ENCODE results near the gene UPF3A.

UPF3A gene

DNA sequence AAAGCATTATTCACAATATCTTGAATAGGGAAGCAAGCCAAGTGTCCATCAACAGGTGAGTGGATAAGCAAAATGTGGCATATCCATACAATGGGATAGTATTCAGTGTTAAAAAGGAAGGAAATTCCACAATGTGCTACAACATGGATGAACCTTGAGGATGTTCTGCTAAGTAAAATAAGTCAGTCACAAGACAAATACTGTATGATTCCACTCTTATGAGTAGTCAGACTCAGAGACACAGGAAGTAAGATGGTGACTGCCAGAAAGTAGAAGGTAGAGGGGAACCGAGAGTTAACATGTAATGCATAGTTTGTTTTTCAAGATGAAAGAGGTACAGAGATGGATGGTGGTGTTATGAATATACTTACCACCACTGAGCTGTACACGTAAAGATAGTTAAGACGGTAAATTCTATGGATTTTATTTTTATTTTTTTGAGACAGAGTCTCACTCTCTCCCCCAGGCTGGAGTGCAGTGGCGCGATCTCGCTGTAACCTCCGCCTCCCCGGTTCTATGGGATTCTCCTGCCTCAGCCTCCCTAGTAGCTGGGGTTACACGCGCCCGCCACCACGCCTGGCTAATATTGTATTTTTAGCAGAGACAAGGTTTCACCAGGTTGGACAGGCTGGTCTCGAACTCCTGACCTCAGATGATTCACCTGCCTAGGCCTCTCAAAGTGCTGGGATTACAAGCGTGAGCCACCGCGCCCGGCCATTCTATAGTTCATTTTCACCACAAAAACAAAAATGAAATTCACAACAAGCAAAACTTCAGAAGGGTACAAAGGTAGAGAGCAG lies 31.9 kb downstream of the UPF3A start:
- Histone ChIP-seq H3K4me1 (ENCODE audit: control insufficient read depth in 2 of 2, insufficient read depth in 2 of 2, low read length in 2 of 2) (peaks cover 14% of the 10 kb centered on the region in 2 donors), H3K4me3 (ENCODE audit: low read length in 2 of 2) (peak overlapping the region; percentile 87 to 88), H3K27ac (ENCODE audit: low read depth in 2 of 2, low read length in 2 of 2) (peak overlapping the region; percentile 91), H3K9me3 (ENCODE audit: control insufficient read depth in 2 of 2, low read length in 2 of 2) (no peaks in the 10 kb centered on the region), H3K27me3 (ENCODE audit: control insufficient read depth in 2 of 2, insufficient read depth in 2 of 2, low read length in 2 of 2) (no peaks in the 10 kb centered on the region), H3K9ac (ENCODE audit: low read depth in 1 of 2, low read length in 2 of 2) (peak overlapping the region; percentile 72 to 80), H3K36me3 (ENCODE audit: control insufficient read depth in 2 of 2, insufficient read depth in 2 of 2, low read length in 2 of 2) (no peaks in the 10 kb centered on the region)

DNA sequence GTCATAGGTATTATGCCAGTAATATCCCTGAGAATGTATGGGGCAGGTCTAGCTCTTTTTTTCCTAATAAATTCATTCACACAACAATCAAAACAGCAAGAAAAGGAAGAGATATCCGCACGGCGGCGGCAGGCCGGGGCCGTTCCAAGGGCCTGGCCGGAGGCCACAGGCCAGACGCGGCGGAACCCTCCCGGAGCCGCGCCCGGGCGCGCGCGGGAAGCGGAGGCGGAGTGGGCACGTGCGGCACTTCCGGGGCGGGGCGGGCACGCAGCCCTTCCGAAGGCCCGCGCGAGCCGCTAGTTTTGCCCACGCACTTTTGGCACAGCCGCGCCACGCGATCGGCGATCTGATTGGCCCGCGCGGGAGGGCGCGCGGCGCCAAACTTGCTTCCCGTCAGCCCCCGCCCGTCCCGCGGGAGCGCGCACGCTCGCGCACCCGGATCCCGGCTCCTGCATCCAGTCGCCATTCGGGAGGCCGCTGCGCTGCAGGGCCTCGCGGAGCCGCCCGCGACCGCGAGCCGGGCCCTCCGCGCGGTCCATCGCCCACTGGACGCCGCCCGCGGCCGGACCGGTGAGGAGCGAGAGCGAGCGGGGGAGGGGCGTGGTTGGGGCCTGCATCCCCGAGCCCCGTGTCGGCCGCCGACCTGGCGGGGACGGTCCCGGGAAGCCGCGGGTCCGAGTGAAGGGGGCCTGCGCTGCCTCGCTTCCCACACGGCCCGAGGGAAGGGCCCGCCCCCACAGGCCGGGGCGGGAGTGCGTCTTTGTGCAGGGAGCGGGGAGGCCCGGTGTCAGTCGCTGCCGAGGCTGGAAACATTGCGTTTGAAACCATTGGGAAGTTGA lies 32.9 kb downstream of the UPF3A start, which contains the start of gene CHAMP1:
Gene CHAMP1 (plus strand): TSS at position 430 of the 839 bp plus-strand sequence. CDS start 9,340 bp downstream, outside the sequence.
- H3K4me1 ChIP-seq (ENCODE audit: control insufficient read depth in 2 of 2, insufficient read depth in 2 of 2, low read length in 2 of 2): peaks cover 14% of the 10 kb centered on the region in 2 donors
- no peaks in the 10 kb centered on the region for H3K27me3 ChIP-seq (ENCODE audit: control insufficient read depth in 2 of 2, insufficient read depth in 2 of 2, low read length in 2 of 2)

DNA sequence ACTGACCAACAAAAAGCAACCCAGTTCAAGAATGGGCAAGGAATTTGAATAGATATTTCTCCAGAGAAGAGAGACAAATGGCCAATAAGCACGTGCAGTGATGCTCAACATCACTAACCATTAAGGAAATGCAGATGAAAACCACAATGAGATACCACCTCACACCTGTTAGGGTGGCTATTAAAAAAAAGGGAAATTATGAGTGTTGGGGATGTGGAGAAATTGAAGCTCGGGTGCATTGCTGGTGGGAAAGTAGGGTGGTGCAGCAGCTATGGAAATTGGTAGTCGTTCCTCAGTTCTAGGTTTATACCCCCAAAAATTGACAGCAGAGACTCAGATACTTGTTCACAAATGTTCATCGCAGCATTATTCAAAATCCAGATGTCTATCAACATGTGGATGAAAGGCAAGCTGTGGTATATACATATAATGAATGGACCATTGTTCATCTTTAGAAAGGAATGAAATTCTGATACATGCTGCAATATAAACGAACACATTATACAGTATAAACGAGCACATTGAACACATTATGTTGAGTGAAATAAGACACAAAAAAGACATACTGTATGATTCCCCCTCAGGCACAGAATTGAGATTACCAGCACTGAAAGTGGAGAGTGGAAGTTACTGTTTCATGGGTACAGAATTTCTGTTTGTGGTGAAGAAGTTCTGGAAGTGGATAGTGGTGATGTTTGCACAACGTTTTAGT lies 33.8 kb downstream of the UPF3A start:
- Histone ChIP-seq H3K27me3 (ENCODE audit: control insufficient read depth in 2 of 2, insufficient read depth in 2 of 2, low read length in 2 of 2) (no peaks in the 10 kb centered on the region), H3K4me3 (ENCODE audit: low read length in 2 of 2) (peak overlapping the region; percentile 87 to 88), H3K9me3 (ENCODE audit: control insufficient read depth in 2 of 2, low read length in 2 of 2) (no peaks in the 10 kb centered on the region), H3K36me3 (ENCODE audit: control insufficient read depth in 2 of 2, insufficient read depth in 2 of 2, low read length in 2 of 2) (no peaks in the 10 kb centered on the region), H3K27ac (ENCODE audit: low read depth in 2 of 2, low read length in 2 of 2) (peak overlapping the region in 1 of 2 donors; percentile 91), H3K4me1 (ENCODE audit: control insufficient read depth in 2 of 2, insufficient read depth in 2 of 2, low read length in 2 of 2) (peaks cover 14% of the 10 kb centered on the region in 2 donors), H3K9ac (ENCODE audit: low read depth in 1 of 2, low read length in 2 of 2) (peak overlapping the region; percentile 77 to 80)

More for the DNA sequence above, 32.9 kb downstream of the UPF3A start, which contains the start of gene CHAMP1:
- no peaks in the 10 kb centered on the region for H3K36me3 ChIP-seq (ENCODE audit: control insufficient read depth in 2 of 2, insufficient read depth in 2 of 2, low read length in 2 of 2)
- peak within 1 kb of the TSS; percentile 77 to 80 for H3K9ac ChIP-seq (ENCODE audit: low read depth in 1 of 2, low read length in 2 of 2)
- peak within 1 kb of the TSS; percentile 91 for H3K27ac ChIP-seq (ENCODE audit: low read depth in 2 of 2, low read length in 2 of 2)
- no peaks in the 10 kb centered on the region for H3K9me3 ChIP-seq (ENCODE audit: control insufficient read depth in 2 of 2, low read length in 2 of 2)
- peak within 1 kb of the TSS; percentile 87 to 88 for H3K4me3 ChIP-seq (ENCODE audit: low read length in 2 of 2)

GRCh38 chr13:114318624-114319023 lies 37.2 kb downstream of the UPF3A start:
- H3K4me3 ChIP-seq (ENCODE audit: low read length in 2 of 2): no peak overlapping the region
- peaks cover 12 to 18% of the 10 kb centered on the region in 2 donors for H3K36me3 ChIP-seq (ENCODE audit: control insufficient read depth in 2 of 2, insufficient read depth in 2 of 2, low read length in 2 of 2)
- H3K9me3 ChIP-seq (ENCODE audit: control insufficient read depth in 2 of 2, low read length in 2 of 2): no peaks in the 10 kb centered on the region
- H3K27ac ChIP-seq (ENCODE audit: low read depth in 2 of 2, low read length in 2 of 2): no peak overlapping the region
- no peak overlapping the region for H3K9ac ChIP-seq (ENCODE audit: low read depth in 1 of 2, low read length in 2 of 2)
- H3K27me3 ChIP-seq (ENCODE audit: control insufficient read depth in 2 of 2, insufficient read depth in 2 of 2, low read length in 2 of 2): no peaks in the 10 kb centered on the region
- peaks cover 9 to 14% of the 10 kb centered on the region in 2 donors for H3K4me1 ChIP-seq (ENCODE audit: control insufficient read depth in 2 of 2, insufficient read depth in 2 of 2, low read length in 2 of 2)

- Histone ChIP-seq H3K36me3 (ENCODE audit: control insufficient read depth in 2 of 2, insufficient read depth in 2 of 2, low read length in 2 of 2) (peaks cover 20 to 26% of the 10 kb centered on the region in 2 donors), H3K27ac (ENCODE audit: low read depth in 2 of 2, low read length in 2 of 2) (no peak overlapping the region), H3K27me3 (ENCODE audit: control insufficient read depth in 2 of 2, insufficient read depth in 2 of 2, low read length in 2 of 2) (no peaks in the 10 kb centered on the region), H3K9me3 (ENCODE audit: control insufficient read depth in 2 of 2, low read length in 2 of 2) (no peaks in the 10 kb centered on the region), H3K9ac (ENCODE audit: low read depth in 1 of 2, low read length in 2 of 2) (no peak overlapping the region), H3K4me3 (ENCODE audit: low read length in 2 of 2) (no peak overlapping the region), H3K4me1 (ENCODE audit: control insufficient read depth in 2 of 2, insufficient read depth in 2 of 2, low read length in 2 of 2) (peaks cover 5 to 14% of the 10 kb centered on the region in 2 donors)
Observed at GRCh38 chr13:114319441-114319913, 38.1 kb downstream of the UPF3A start.

- no peak overlapping the region for H3K4me3 ChIP-seq (ENCODE audit: low read length in 2 of 2)
- H3K9ac ChIP-seq (ENCODE audit: low read depth in 1 of 2, low read length in 2 of 2): no peak overlapping the region
- H3K4me1 ChIP-seq (ENCODE audit: control insufficient read depth in 2 of 2, insufficient read depth in 2 of 2, low read length in 2 of 2): peaks cover 2 to 12% of the 10 kb centered on the region in 2 donors
- peaks cover 26 to 30% of the 10 kb centered on the region in 2 donors for H3K36me3 ChIP-seq (ENCODE audit: control insufficient read depth in 2 of 2, insufficient read depth in 2 of 2, low read length in 2 of 2)
- H3K27ac ChIP-seq (ENCODE audit: low read depth in 2 of 2, low read length in 2 of 2): no peak overlapping the region
- no peaks in the 10 kb centered on the region for H3K27me3 ChIP-seq (ENCODE audit: control insufficient read depth in 2 of 2, insufficient read depth in 2 of 2, low read length in 2 of 2)
- no peaks in the 10 kb centered on the region for H3K9me3 ChIP-seq (ENCODE audit: control insufficient read depth in 2 of 2, low read length in 2 of 2)
Observed at GRCh38 chr13:114320065-114320464, 38.7 kb downstream of the UPF3A start.

DNA sequence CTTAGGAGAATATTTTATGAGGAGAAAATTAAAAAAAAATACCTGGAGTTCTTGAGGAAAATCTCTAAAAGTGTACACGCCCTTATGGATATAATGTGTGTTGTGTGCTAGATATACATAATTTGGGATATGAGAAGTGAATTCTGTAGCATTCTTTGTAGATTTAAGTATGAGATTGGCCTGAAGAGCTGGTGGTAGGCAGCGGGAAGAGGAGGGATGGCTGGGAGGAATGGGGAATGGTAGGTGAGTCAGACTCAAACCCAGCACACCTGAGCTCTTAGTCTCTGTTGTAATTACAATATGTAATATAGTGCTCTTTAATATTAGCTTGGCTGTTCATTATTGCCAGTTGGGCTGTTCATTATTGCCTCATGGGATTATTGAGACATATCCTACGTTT lies 39.9 kb downstream of the UPF3A start:
- no peak overlapping the region for H3K4me3 ChIP-seq (ENCODE audit: low read length in 2 of 2)
- no peak overlapping the region for H3K9ac ChIP-seq (ENCODE audit: low read depth in 1 of 2, low read length in 2 of 2)
- peaks cover 0 to 5% of the 10 kb centered on the region in 2 donors for H3K4me1 ChIP-seq (ENCODE audit: control insufficient read depth in 2 of 2, insufficient read depth in 2 of 2, low read length in 2 of 2)
- H3K27me3 ChIP-seq (ENCODE audit: control insufficient read depth in 2 of 2, insufficient read depth in 2 of 2, low read length in 2 of 2): no peaks in the 10 kb centered on the region
- peaks cover 30 to 36% of the 10 kb centered on the region in 2 donors for H3K36me3 ChIP-seq (ENCODE audit: control insufficient read depth in 2 of 2, insufficient read depth in 2 of 2, low read length in 2 of 2)
- no peaks in the 10 kb centered on the region for H3K9me3 ChIP-seq (ENCODE audit: control insufficient read depth in 2 of 2, low read length in 2 of 2)
- no peak overlapping the region for H3K27ac ChIP-seq (ENCODE audit: low read depth in 2 of 2, low read length in 2 of 2)

DNA sequence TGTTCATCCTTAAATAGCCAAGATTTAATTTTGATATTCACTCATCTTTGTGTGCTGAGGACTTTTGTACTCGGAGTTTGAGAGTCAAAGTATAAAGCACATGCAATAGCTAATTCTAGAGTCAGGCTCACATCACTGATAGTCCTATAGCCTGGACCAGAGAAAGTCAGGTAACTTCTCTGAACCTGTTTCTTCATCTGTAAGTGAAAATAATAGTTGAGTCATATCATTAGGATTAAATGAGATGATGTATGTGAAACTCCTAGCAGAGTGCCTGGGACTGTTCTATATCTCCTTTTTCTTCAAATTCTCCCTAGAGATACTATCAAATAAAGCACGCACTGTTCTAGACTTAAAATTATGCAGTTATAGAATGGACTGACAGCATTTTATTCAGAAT lies 41.9 kb downstream of the UPF3A start:
- Histone ChIP-seq H3K9me3 (ENCODE audit: control insufficient read depth in 2 of 2, low read length in 2 of 2) (no peaks in the 10 kb centered on the region), H3K27me3 (ENCODE audit: control insufficient read depth in 2 of 2, insufficient read depth in 2 of 2, low read length in 2 of 2) (no peaks in the 10 kb centered on the region), H3K9ac (ENCODE audit: low read depth in 1 of 2, low read length in 2 of 2) (no peak overlapping the region), H3K36me3 (ENCODE audit: control insufficient read depth in 2 of 2, insufficient read depth in 2 of 2, low read length in 2 of 2) (peaks cover 30 to 36% of the 10 kb centered on the region in 2 donors), H3K4me1 (ENCODE audit: control insufficient read depth in 2 of 2, insufficient read depth in 2 of 2, low read length in 2 of 2) (no peaks in the 10 kb centered on the region), H3K27ac (ENCODE audit: low read depth in 2 of 2, low read length in 2 of 2) (no peak overlapping the region), H3K4me3 (ENCODE audit: low read length in 2 of 2) (no peak overlapping the region)

DNA sequence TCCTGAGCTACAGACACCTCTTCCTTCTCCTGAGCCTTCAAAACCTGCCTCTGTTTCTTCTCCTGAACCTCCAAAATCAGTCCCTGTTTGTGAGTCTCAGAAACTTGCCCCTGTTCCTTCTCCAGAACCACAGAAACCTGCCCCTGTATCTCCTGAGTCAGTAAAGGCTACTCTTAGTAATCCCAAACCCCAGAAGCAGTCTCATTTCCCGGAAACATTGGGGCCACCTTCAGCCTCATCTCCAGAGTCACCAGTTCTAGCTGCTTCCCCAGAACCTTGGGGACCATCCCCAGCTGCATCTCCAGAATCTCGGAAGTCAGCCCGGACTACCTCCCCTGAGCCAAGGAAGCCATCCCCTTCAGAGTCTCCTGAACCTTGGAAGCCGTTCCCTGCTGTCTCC lies 42.9 kb downstream of the UPF3A start:
- H3K27ac ChIP-seq (ENCODE audit: low read depth in 2 of 2, low read length in 2 of 2): no peak overlapping the region
- no peaks in the 10 kb centered on the region for H3K4me1 ChIP-seq (ENCODE audit: control insufficient read depth in 2 of 2, insufficient read depth in 2 of 2, low read length in 2 of 2)
- H3K9me3 ChIP-seq (ENCODE audit: control insufficient read depth in 2 of 2, low read length in 2 of 2): no peaks in the 10 kb centered on the region
- no peaks in the 10 kb centered on the region for H3K27me3 ChIP-seq (ENCODE audit: control insufficient read depth in 2 of 2, insufficient read depth in 2 of 2, low read length in 2 of 2)
- peaks cover 30 to 36% of the 10 kb centered on the region in 2 donors for H3K36me3 ChIP-seq (ENCODE audit: control insufficient read depth in 2 of 2, insufficient read depth in 2 of 2, low read length in 2 of 2)
- no peak overlapping the region for H3K4me3 ChIP-seq (ENCODE audit: low read length in 2 of 2)
- H3K9ac ChIP-seq (ENCODE audit: low read depth in 1 of 2, low read length in 2 of 2): no peak overlapping the region
